Neural cell (in vitro differentiated cells): Measurements from ENCODE around the gene CTXND2. TPM values are rescaled to one million over a fixed set of nuclear protein-coding genes. Genes with fewer than 3 reads are reported as not detected.

Experiments used
- H2AFZ ChIP-seq: fragments of 200-600, 300-800 bp; sonication (generic), shearing (Covaris generic); 2 replicates; pipeline ENCODE4 v1.6.0; 2014; ENCODE audit warnings: low read depth, mild to moderate bottlenecking, antibody characterized with exemption, low read length, moderate library complexity
- H3F3A ChIP-seq: fragments of 200-600 bp; shearing (Covaris generic); 2 replicates; pipeline ENCODE4 v1.6.1; 2016; ENCODE audit warnings: mild to moderate bottlenecking, moderate library complexity, mixed read lengths, antibody characterized with exemption, low read length; ENCODE audit not compliant: insufficient read depth, poor library complexity, severe bottlenecking
- H3K27ac ChIP-seq: fragments of 200-600, 300-800 bp; sonication (generic), shearing (Covaris generic); 2 replicates; pipeline ENCODE4 v1.5.1; 2014; ENCODE audit warnings: mild to moderate bottlenecking, low read length, moderate library complexity
- H3K27me3 ChIP-seq: fragments of 300-800, 200-600 bp; sonication (generic), shearing (Covaris generic); 2 replicates; pipeline ENCODE4 v1.6.0; 2014; ENCODE audit warnings: mild to moderate bottlenecking, low read depth, low read length, moderate library complexity; ENCODE audit not compliant: insufficient read depth
- H3K36me3 ChIP-seq: fragments of 300-800, 200-600 bp; sonication (generic), shearing (Covaris generic); 2 replicates; pipeline ENCODE4 v1.5.1; 2014; ENCODE audit warnings: mild to moderate bottlenecking, antibody characterized with exemption, low read length, moderate library complexity; ENCODE audit not compliant: insufficient read depth
- H3K4me2 ChIP-seq: fragments of 300-800, 200-600 bp; sonication (generic), shearing (Covaris generic); 2 replicates; pipeline ENCODE4 v1.6.0; 2014; ENCODE audit warnings: mild to moderate bottlenecking, low read length
- H3K4me3 ChIP-seq: fragments of 300-800, 200-600 bp; sonication (generic), shearing (Covaris generic); 2 replicates; pipeline ENCODE4 v1.5.1; 2014; ENCODE audit warnings: mild to moderate bottlenecking, low read length, moderate library complexity
- H3K79me2 ChIP-seq: fragments of 200-600 bp; shearing (Covaris generic); replicated peaks from 2 replicates; pipeline ENCODE4 v1.6.0; 2014; ENCODE audit warnings: mild to moderate bottlenecking, low read length, moderate library complexity; ENCODE audit not compliant: insufficient read depth
- H3K9ac ChIP-seq: fragments of 300-800, 200-600 bp; sonication (generic), shearing (Covaris generic); 2 replicates; pipeline ENCODE4 v1.6.1; 2016; ENCODE audit warnings: mild to moderate bottlenecking, low read length, mixed read lengths
- H3K9me2 ChIP-seq: fragments of 200-600 bp; shearing (Covaris generic); 2 replicates; pipeline ENCODE4 v1.6.1; 2016; ENCODE audit warnings: mild to moderate bottlenecking, low read length, mixed read lengths; ENCODE audit not compliant: insufficient read depth
- H3K9me3 ChIP-seq: fragments of 200-600, 300-800 bp; sonication (generic), shearing (Covaris generic); 2 replicates; pipeline ENCODE4 v1.6.1; 2016; ENCODE audit warnings: mild to moderate bottlenecking, mixed run types, low read length, moderate library complexity, mixed read lengths
- H4K20me1 ChIP-seq: fragments of 200-600 bp; shearing (Covaris generic); 2 replicates; pipeline ENCODE4 v1.6.1; 2016; ENCODE audit warnings: mild to moderate bottlenecking, mixed run types; ENCODE audit not compliant: insufficient read depth
- CTCF ChIP-seq: fragments of 450-650 bp; IDR thresholded peaks from 2 replicates; pipeline ENCODE4 v1.5.1; 2014; ENCODE audit warnings: antibody characterized with exemption, mild to moderate bottlenecking, moderate library complexity; ENCODE audit not compliant: poor library complexity, severe bottlenecking
- EP300 ChIP-seq: fragments of 450-650 bp; conservative IDR thresholded peaks from 2 replicates; pipeline ENCODE4 v1.6.1; 2014; ENCODE audit warnings: antibody characterized with exemption, mild to moderate bottlenecking, moderate library complexity; ENCODE audit not compliant: poor library complexity, severe bottlenecking
- EZH2 ChIP-seq: fragments of 200-600, 300-800 bp; shearing (Covaris generic), sonication (generic); IDR thresholded peaks from 2 replicates; pipeline ENCODE4 v1.6.1; 2014; ENCODE audit warnings: antibody characterized with exemption, low read length, borderline replicate concordance, mild to moderate bottlenecking; ENCODE audit not compliant: insufficient read depth, poor library complexity, severe bottlenecking
- MXI1 ChIP-seq: fragments of 450-650 bp; conservative IDR thresholded peaks from 2 replicates; pipeline ENCODE4 v1.6.1; 2014; ENCODE audit warnings: antibody characterized with exemption, mild to moderate bottlenecking; ENCODE audit not compliant: poor library complexity, severe bottlenecking
- POLR2AphosphoS5 ChIP-seq: IDR thresholded peaks from 2 replicates; pipeline ENCODE4 v1.6.1; 2012
- RAD21 ChIP-seq: fragments of 450-650 bp; conservative IDR thresholded peaks from 2 replicates; pipeline ENCODE4 v1.6.1; 2014; ENCODE audit warnings: antibody characterized with exemption, mild to moderate bottlenecking, moderate library complexity
- SMC3 ChIP-seq: fragments of 450-650 bp; conservative IDR thresholded peaks from 2 replicates; pipeline ENCODE4 v1.6.1; 2014; ENCODE audit warnings: antibody characterized with exemption, mild to moderate bottlenecking, moderate library complexity; ENCODE audit not compliant: poor library complexity
- TAF1 ChIP-seq: IDR thresholded peaks from 2 replicates; pipeline ENCODE4 v1.6.1; 2012; ENCODE audit warnings: low read depth
- polyA plus RNA-seq: library from polyadenylated mRNA; depleted of rRNA; stranded (reverse); fragments of >200 nt; gene quantifications from 2 replicates; pipeline ENCODE4 v1.2.3, GENCODE V29; 2014
- TF ChIP-seq, protein P1 (sequence below): IDR thresholded peaks from 2 replicates; pipeline ENCODE4 v1.6.1; 2012; ENCODE audit warnings: borderline replicate concordance

Gene CTXND2
- polyA plus RNA-seq, 1 donor from 2014 or later = not detected

DNA sequence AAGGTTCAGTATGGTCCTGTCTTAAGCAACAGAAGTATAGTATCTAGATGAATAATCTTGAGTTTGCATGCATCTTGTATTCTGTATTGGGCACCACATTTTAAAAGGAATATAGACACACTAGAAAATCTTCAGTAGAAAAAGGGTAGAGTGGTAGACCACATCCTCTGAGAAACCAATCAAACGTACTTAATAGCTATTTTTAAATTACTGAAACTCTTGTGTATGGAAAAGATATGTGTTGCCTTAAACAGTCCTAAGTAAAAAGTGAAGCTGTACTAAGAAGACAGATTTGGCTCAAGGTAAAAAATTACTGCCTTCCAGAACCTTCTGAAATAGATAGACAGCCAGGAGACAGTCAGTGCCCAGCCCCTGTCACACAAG is 3.1 kb downstream of the CTXND2 start:
- no peaks in the 10 kb centered on the region for H3K36me3 ChIP-seq
- no peaks in the 10 kb centered on the region for H3K79me2 ChIP-seq
- no peak for TF ChIP-seq SMC3
- TF ChIP-seq POLR2AphosphoS5 = no peak
- TF ChIP-seq, protein P1, sequence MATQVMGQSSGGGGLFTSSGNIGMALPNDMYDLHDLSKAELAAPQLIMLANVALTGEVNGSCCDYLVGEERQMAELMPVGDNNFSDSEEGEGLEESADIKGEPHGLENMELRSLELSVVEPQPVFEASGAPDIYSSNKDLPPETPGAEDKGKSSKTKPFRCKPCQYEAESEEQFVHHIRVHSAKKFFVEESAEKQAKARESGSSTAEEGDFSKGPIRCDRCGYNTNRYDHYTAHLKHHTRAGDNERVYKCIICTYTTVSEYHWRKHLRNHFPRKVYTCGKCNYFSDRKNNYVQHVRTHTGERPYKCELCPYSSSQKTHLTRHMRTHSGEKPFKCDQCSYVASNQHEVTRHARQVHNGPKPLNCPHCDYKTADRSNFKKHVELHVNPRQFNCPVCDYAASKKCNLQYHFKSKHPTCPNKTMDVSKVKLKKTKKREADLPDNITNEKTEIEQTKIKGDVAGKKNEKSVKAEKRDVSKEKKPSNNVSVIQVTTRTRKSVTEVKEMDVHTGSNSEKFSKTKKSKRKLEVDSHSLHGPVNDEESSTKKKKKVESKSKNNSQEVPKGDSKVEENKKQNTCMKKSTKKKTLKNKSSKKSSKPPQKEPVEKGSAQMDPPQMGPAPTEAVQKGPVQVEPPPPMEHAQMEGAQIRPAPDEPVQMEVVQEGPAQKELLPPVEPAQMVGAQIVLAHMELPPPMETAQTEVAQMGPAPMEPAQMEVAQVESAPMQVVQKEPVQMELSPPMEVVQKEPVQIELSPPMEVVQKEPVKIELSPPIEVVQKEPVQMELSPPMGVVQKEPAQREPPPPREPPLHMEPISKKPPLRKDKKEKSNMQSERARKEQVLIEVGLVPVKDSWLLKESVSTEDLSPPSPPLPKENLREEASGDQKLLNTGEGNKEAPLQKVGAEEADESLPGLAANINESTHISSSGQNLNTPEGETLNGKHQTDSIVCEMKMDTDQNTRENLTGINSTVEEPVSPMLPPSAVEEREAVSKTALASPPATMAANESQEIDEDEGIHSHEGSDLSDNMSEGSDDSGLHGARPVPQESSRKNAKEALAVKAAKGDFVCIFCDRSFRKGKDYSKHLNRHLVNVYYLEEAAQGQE = no peak
- no peak for TF ChIP-seq MXI1
- no peak for TF ChIP-seq EP300
- TF ChIP-seq TAF1 = no peak
- no peak for TF ChIP-seq CTCF
- TF ChIP-seq EZH2 = no peak
- TF ChIP-seq RAD21 = no peak
- no peak overlapping the region for H3K4me2 ChIP-seq
- no peaks in the 10 kb centered on the region for H4K20me1 ChIP-seq
- no peak overlapping the region for H3K4me3 ChIP-seq
- H2AFZ ChIP-seq = no peak overlapping the region
- no peaks in the 10 kb centered on the region for H3K27me3 ChIP-seq
- no peak overlapping the region for H3K9ac ChIP-seq
- H3K9me2 ChIP-seq = no peaks in the 10 kb centered on the region
- H3K27ac ChIP-seq = no peak overlapping the region
- H3K9me3 ChIP-seq = no peaks in the 10 kb centered on the region
- no peaks in the 10 kb centered on the region for H3F3A ChIP-seq

DNA sequence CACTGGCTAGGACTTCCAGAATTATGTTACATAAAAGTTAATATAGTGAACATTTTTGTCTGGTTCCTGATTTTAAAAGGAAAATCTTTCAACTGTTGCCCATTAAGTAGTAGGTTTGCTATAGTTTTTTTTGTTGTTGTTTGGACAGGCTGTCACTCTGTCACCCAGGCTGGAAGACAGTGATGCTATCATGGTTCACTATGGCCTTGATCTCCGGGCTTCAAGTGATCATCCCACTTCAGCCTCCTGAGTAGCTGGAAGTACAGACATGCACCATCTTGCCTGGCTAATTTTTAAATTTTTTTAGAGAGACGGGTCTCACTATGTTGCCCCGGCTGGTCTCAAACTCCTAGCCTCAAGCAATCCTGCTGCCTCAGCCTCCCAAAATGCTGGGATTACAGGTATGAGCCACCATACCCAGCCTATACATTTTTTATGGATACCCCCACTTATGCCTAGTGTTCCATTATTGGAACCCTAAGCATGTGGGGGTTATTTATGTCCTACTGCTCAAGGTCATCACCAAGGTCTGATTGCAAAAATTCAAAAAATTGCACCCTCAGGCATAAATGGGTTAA is 6.5 kb downstream of the CTXND2 start:
- TF ChIP-seq EP300 = no peak

DNA sequence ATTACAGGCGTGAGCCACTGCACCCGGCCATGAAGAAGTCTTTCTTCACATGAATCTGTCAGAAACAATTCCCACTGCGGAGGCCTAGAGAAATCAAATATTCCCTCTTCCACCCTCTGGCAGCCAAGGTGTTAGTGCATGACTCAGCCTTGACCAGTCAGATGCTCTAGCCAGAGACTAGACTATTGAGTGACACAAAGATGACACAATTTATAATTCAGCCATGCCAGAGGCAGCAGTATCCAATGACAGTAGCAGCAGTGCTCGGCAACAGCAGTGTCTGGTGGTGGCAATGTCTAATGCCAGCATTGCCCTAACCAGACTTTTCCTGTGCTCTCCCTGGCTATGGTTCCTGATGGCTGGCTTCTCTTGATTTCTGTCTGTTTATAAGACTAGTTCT is 8.7 kb downstream of the CTXND2 start:
- H4K20me1 ChIP-seq = no peaks in the 10 kb centered on the region
- TF ChIP-seq POLR2AphosphoS5 (no peak), EP300 (no peak), MXI1 (no peak), SMC3 (no peak), TAF1 (no peak), EZH2 (no peak), CTCF (no peak), RAD21 (no peak)
- TF ChIP-seq, protein P1 = no peak
- no peaks in the 10 kb centered on the region for H3K9me3 ChIP-seq
- no peaks in the 10 kb centered on the region for H3F3A ChIP-seq
- H3K4me3 ChIP-seq = no peak overlapping the region
- no peaks in the 10 kb centered on the region for H3K79me2 ChIP-seq
- H2AFZ ChIP-seq = no peak overlapping the region
- H3K27me3 ChIP-seq = no peaks in the 10 kb centered on the region
- no peaks in the 10 kb centered on the region for H3K36me3 ChIP-seq
- no peak overlapping the region for H3K9ac ChIP-seq
- no peaks in the 10 kb centered on the region for H3K9me2 ChIP-seq
- H3K4me2 ChIP-seq = no peak overlapping the region
- no peak overlapping the region for H3K27ac ChIP-seq

More for the DNA sequence above, 6.5 kb downstream of the CTXND2 start:
- H3K27ac ChIP-seq = no peak overlapping the region
- no peak overlapping the region for H2AFZ ChIP-seq
- no peaks in the 10 kb centered on the region for H3K79me2 ChIP-seq
- H4K20me1 ChIP-seq = no peaks in the 10 kb centered on the region
- H3F3A ChIP-seq = no peaks in the 10 kb centered on the region
- H3K4me2 ChIP-seq = no peak overlapping the region
- H3K9me2 ChIP-seq = no peaks in the 10 kb centered on the region
- no peaks in the 10 kb centered on the region for H3K27me3 ChIP-seq
- no peak overlapping the region for H3K9ac ChIP-seq
- H3K36me3 ChIP-seq = no peaks in the 10 kb centered on the region
- H3K9me3 ChIP-seq = no peaks in the 10 kb centered on the region
- H3K4me3 ChIP-seq = no peak overlapping the region
